ENCODE measurements around the gene TRIB2. TPM values are rescaled to one million over a fixed set of nuclear protein-coding genes. Genes with fewer than 3 reads are reported as not detected.

Gene TRIB2
- total and polyA plus RNA-seq, 2 donors from 2014 or later: 29.6 to 69.2 TPM

- H3K36me3 ChIP-seq (ENCODE audit: control insufficient read depth in 2 of 3, insufficient read depth in 3 of 3, low read length in 3 of 3): peaks cover 7 to 17% (median 13%) of the 10 kb centered on the region in 3 donors
- TF ChIP-seq CTCF (IDR thresholded peaks at IDR 0.05; ENCODE audit: borderline replicate concordance, extremely low read depth, insufficient read depth): no peak
- no peak overlapping the region for H3K27ac ChIP-seq (ENCODE audit: low read depth in 2 of 2, low read length in 2 of 2)
Measured at GRCh38 chr2:12741380-12741779, 24.6 kb downstream of the TRIB2 start.

GRCh38 chr2:12742891-12743290 lies 26.2 kb downstream of the TRIB2 start:
- DNase-seq (no peak), FAIRE-seq (no peak)
- Histone ChIP-seq H3K36me3 (ENCODE audit: control insufficient read depth in 2 of 3, insufficient read depth in 3 of 3, low read length in 3 of 3) (peaks cover 4 to 17% (median 8%) of the 10 kb centered on the region in 3 donors), H3K27me3 (ENCODE audit: control insufficient read depth, insufficient read depth, low read length) (no peaks in the 10 kb centered on the region), H3K27ac (ENCODE audit: low read depth in 2 of 2, low read length in 2 of 2) (no peak overlapping the region), H3K9me3 (ENCODE audit: control insufficient read depth in 2 of 3, insufficient read depth in 1 of 3, low read length in 3 of 3) (no peaks in the 10 kb centered on the region), H3K4me3 (ENCODE audit: low read length in 3 of 3) (no peak overlapping the region), H3K9ac (ENCODE audit: low read length in 3 of 3) (no peak overlapping the region), H3K4me1 (ENCODE audit: control insufficient read depth in 2 of 3, insufficient read depth in 2 of 3, low read depth in 1 of 3, low read length in 3 of 3) (no peaks in the 10 kb centered on the region)
- intact Hi-C loops (cut with DNase I): no loop called here
- TF ChIP-seq CTCF (IDR thresholded peaks at IDR 0.05; ENCODE audit: borderline replicate concordance, extremely low read depth, insufficient read depth): no peak

More at GRCh38 chr2:12741380-12741779, 24.6 kb downstream of the TRIB2 start:
- Histone ChIP-seq H3K9ac (ENCODE audit: low read length in 3 of 3) (no peak overlapping the region), H3K9me3 (ENCODE audit: control insufficient read depth in 2 of 3, insufficient read depth in 1 of 3, low read length in 3 of 3) (no peaks in the 10 kb centered on the region), H3K27me3 (ENCODE audit: control insufficient read depth, insufficient read depth, low read length) (no peaks in the 10 kb centered on the region), H3K4me1 (ENCODE audit: control insufficient read depth in 2 of 3, insufficient read depth in 2 of 3, low read depth in 1 of 3, low read length in 3 of 3) (peaks cover 0 to 6% (median 0%) of the 10 kb centered on the region in 3 donors), H3K4me3 (ENCODE audit: low read length in 3 of 3) (no peak overlapping the region)
- FAIRE-seq (no peak), DNase-seq (no peak)
- intact Hi-C loops (cut with DNase I): no loop called here

GRCh38 chr2:12750166-12750905 lies 33.6 kb downstream of the TRIB2 start:
- no peak overlapping the region for H3K4me3 ChIP-seq (ENCODE audit: low read length in 3 of 3)
- no peaks in the 10 kb centered on the region for H3K4me1 ChIP-seq (ENCODE audit: control insufficient read depth in 2 of 3, insufficient read depth in 2 of 3, low read depth in 1 of 3, low read length in 3 of 3)
- no peaks in the 10 kb centered on the region for H3K36me3 ChIP-seq (ENCODE audit: control insufficient read depth in 2 of 3, insufficient read depth in 3 of 3, low read length in 3 of 3)
- no peaks in the 10 kb centered on the region for H3K9me3 ChIP-seq (ENCODE audit: control insufficient read depth in 2 of 3, insufficient read depth in 1 of 3, low read length in 3 of 3)
- TF ChIP-seq CTCF (IDR thresholded peaks at IDR 0.05; ENCODE audit: borderline replicate concordance, extremely low read depth, insufficient read depth): no peak
- H3K27ac ChIP-seq (ENCODE audit: low read depth in 2 of 2, low read length in 2 of 2): no peak overlapping the region
- no peak overlapping the region for H3K9ac ChIP-seq (ENCODE audit: low read length in 3 of 3)
- FAIRE-seq: no peak
- no peaks in the 10 kb centered on the region for H3K27me3 ChIP-seq (ENCODE audit: control insufficient read depth, insufficient read depth, low read length)
- no peak for DNase-seq
- intact Hi-C loops (cut with DNase I): no loop called here
